HFF-Myc (cell line): Measurements from ENCODE around the gene TAT.
A peak's percentile ranks its signal among the peaks of the same experiment; 100 is the strongest.
"Not testable (repeated sequence)": the region's sequence is repeated elsewhere in the genome, so short reads cannot be mapped to it uniquely, and the experiment has no call there.

Experiments
- DNase-seq: peaks from one replicate; pipeline ENCODE4 v3.0.0-alpha.2; 2011; ENCODE audit warnings: low read depth; ENCODE audit errors: extremely low read depth
- H3K4me3 ChIP-seq: replicated peaks from 2 replicates; pipeline ENCODE4 v1.5.1; 2011; ENCODE audit warnings: low read depth, mild to moderate bottlenecking, control low read depth, low read length
- CTCF ChIP-seq: IDR thresholded peaks from 2 replicates; pipeline ENCODE4 v1.5.1; 2012; ENCODE audit warnings: mild to moderate bottlenecking, low read depth, low read length, control low read depth; ENCODE audit errors: missing control alignments

TAT gene

GRCh38 chr16:71576971-71577370 is at the start of gene TAT:
TSS of gene TAT (minus strand) at chr16:71577092. CDS start at chr16:71576415, 677 bp downstream.
- DNase-seq: no peak
- H3K4me3 ChIP-seq: no peak within 1 kb of the TSS
- TF ChIP-seq CTCF: no peak

- peak within 1 kb of the TSS; percentile 32 for H3K4me3 ChIP-seq
- DNase-seq: no peak
- no peak for TF ChIP-seq CTCF
These were observed 49.3 kb upstream of the TAT start, which contains the start of gene MARVELD3 for GRCh38 chr16:71626018-71626857. TSS of gene MARVELD3 (plus strand) at chr16:71626184. CDS start at chr16:71626230, 46 bp downstream.

- no peak overlapping the region for H3K4me3 ChIP-seq
- no peak for DNase-seq
- TF ChIP-seq CTCF: no peak
These were observed 48.4 kb upstream of the TAT start for GRCh38 chr16:71625113-71625850.

GRCh38 chr16:71623597-71623996 is 46.7 kb upstream of the TAT start:
- no peak for TF ChIP-seq CTCF
- no peak overlapping the region for H3K4me3 ChIP-seq
- no peak for DNase-seq

- H3K4me3 ChIP-seq: no peak overlapping the region
- DNase-seq: no peak
- no peak for TF ChIP-seq CTCF
These were observed 45.2 kb upstream of the TAT start for GRCh38 chr16:71622088-71622487.

GRCh38 chr16:71618429-71618828 is 41.5 kb upstream of the TAT start:
- TF ChIP-seq CTCF: no peak
- DNase-seq: no peak
- no peak overlapping the region for H3K4me3 ChIP-seq

GRCh38 chr16:71614956-71615355 is 38.1 kb upstream of the TAT start:
- not testable (repeated sequence) for H3K4me3 ChIP-seq, DNase-seq
